ENCODE data around the gene CDH15. TPM values are rescaled to one million over a fixed set of nuclear protein-coding genes. Genes with fewer than 3 reads are reported as not detected.
A peak's percentile ranks its signal among the peaks of the same experiment; 100 is the strongest.

Gene CDH15
- total RNA-seq, 1 experiment from 2014 or later, result 0.46 TPM

DNA sequence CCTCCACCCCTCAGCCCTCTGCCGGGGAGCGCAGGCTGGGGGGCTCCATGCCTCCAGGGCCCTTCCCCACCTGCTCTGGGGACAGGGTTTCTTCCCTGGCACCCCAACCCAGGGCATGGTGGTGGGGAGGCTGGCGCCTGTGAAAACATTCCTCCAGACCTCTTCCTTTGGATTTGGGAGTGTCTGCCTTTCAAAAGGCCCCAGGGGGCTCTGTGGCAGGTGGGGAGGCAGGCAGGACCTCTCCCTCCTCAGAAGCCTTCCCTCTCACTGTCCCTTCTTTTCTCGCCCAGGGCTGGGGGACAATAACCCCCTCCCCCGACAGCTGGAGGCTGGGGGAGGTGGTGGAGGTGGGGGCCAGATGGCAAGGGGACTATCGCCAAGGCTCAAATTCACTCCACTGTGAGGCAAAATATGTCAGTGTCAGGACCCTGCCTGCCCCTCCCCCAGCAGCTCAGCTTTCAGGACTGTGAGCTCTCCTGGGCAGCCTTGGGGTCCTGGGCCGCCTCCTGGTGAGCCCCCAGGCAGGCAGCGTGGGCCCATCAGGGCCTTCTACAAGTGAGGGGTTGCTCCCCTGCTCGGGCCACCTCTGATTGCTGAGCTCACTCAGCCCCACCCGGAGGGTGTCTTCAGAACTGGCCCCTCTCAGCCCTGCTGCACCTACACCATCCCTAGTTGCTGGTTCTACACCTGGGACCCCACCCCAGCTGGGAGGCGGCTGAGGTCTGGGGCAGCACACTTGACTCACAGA is 1.8 kb downstream of the CDH15 start (continued):
- TF ChIP-seq JUN (CRISPR knock-in tag; IDR thresholded peaks at IDR 0.05), result no peak

DNA sequence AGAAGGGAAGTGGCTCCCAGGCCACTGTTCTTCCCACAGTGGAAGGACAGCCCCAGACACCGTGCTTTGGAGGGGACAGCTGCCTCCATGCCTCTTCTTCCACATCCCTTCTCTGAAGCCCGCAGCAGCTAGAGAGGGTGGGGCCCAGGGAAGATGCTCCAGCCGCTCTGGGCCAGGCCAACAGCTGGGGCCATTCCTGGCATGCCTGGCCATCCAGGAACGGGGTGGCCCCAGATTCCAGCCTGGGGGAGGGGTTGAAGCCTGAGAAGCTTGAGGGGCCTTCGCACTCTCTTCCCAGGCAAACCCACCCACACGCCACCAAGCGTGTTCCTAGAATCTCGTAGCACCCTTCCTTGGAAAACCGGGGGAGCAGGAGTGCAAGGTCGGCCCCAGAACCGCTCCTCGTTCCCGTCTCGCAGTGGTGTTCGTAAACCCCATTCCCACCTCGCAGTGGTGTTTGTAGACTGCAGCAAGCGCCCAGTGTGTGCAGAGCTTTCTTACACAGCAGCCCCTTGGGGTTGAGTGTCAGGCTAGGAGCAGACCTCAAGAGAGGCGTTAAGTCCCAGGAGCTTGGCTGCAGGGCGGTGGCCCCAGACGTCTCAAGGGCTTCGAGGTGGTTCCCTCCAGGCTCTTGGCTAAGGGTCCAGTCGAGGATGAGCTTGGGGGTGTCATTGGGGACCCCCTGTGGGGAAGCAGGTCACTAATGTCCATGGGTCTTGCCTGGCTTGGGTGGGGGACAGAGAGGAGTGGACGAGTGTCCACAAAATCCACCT is 2.7 kb downstream of the CDH15 start:
- peaks cover 12% of the 10 kb centered on the region for H3K4me1 Mint-ChIP-seq
- no peak overlapping the region for H3K4me3 Mint-ChIP-seq
- peak; percentile 49 for DNase-seq (ENCODE audit: low spot score)
- no peaks in the 10 kb centered on the region for H3K36me3 Mint-ChIP-seq
- no peak for TF ChIP-seq ZBTB21 (CRISPR knock-in tag; IDR thresholded peaks at IDR 0.05; ENCODE audit: borderline replicate concordance)
- TF ChIP-seq GTF2I (CRISPR knock-in tag; conservative IDR thresholded peaks at IDR 0.05), result no peak
- TF ChIP-seq CBFB (CRISPR knock-in tag; IDR thresholded peaks at IDR 0.05; ENCODE audit: low read depth), result no peak
- TF ChIP-seq, protein P1, sequence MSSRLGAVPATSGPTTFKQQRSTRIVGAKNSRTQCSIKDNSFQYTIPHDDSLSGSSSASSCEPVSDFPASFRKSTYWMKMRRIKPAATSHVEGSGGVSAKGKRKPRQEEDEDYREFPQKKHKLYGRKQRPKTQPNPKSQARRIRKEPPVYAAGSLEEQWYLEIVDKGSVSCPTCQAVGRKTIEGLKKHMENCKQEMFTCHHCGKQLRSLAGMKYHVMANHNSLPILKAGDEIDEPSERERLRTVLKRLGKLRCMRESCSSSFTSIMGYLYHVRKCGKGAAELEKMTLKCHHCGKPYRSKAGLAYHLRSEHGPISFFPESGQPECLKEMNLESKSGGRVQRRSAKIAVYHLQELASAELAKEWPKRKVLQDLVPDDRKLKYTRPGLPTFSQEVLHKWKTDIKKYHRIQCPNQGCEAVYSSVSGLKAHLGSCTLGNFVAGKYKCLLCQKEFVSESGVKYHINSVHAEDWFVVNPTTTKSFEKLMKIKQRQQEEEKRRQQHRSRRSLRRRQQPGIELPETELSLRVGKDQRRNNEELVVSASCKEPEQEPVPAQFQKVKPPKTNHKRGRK (CRISPR knock-in tag; IDR thresholded peaks at IDR 0.05; ENCODE audit: borderline replicate concordance), result no peak
- TF ChIP-seq CREB1 (CRISPR knock-in tag; IDR thresholded peaks at IDR 0.05), result no peak
- no peak for TF ChIP-seq ELF4 (CRISPR knock-in tag; IDR thresholded peaks at IDR 0.05; ENCODE audit: low read depth)
- TF ChIP-seq, protein P2, sequence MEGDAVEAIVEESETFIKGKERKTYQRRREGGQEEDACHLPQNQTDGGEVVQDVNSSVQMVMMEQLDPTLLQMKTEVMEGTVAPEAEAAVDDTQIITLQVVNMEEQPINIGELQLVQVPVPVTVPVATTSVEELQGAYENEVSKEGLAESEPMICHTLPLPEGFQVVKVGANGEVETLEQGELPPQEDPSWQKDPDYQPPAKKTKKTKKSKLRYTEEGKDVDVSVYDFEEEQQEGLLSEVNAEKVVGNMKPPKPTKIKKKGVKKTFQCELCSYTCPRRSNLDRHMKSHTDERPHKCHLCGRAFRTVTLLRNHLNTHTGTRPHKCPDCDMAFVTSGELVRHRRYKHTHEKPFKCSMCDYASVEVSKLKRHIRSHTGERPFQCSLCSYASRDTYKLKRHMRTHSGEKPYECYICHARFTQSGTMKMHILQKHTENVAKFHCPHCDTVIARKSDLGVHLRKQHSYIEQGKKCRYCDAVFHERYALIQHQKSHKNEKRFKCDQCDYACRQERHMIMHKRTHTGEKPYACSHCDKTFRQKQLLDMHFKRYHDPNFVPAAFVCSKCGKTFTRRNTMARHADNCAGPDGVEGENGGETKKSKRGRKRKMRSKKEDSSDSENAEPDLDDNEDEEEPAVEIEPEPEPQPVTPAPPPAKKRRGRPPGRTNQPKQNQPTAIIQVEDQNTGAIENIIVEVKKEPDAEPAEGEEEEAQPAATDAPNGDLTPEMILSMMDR (IDR thresholded peaks at IDR 0.05), result no peak
- TF ChIP-seq, protein P3, sequence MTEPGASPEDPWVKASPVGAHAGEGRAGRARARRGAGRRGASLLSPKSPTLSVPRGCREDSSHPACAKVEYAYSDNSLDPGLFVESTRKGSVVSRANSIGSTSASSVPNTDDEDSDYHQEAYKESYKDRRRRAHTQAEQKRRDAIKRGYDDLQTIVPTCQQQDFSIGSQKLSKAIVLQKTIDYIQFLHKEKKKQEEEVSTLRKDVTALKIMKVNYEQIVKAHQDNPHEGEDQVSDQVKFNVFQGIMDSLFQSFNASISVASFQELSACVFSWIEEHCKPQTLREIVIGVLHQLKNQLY (CRISPR knock-in tag; IDR thresholded peaks at IDR 0.05), result no peak
- no peak for TF ChIP-seq NFE2L1 (CRISPR knock-in tag; IDR thresholded peaks at IDR 0.05)
- TF ChIP-seq EMX1 (CRISPR knock-in tag; IDR thresholded peaks at IDR 0.05), result no peak
- TF ChIP-seq, protein P4, sequence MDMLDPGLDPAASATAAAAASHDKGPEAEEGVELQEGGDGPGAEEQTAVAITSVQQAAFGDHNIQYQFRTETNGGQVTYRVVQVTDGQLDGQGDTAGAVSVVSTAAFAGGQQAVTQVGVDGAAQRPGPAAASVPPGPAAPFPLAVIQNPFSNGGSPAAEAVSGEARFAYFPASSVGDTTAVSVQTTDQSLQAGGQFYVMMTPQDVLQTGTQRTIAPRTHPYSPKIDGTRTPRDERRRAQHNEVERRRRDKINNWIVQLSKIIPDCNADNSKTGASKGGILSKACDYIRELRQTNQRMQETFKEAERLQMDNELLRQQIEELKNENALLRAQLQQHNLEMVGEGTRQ (CRISPR knock-in tag; IDR thresholded peaks at IDR 0.05), result no peak
- TF ChIP-seq FOXP1 (CRISPR knock-in tag; IDR thresholded peaks at IDR 0.05; ENCODE audit: borderline replicate concordance), result no peak
- TF ChIP-seq, protein P5, sequence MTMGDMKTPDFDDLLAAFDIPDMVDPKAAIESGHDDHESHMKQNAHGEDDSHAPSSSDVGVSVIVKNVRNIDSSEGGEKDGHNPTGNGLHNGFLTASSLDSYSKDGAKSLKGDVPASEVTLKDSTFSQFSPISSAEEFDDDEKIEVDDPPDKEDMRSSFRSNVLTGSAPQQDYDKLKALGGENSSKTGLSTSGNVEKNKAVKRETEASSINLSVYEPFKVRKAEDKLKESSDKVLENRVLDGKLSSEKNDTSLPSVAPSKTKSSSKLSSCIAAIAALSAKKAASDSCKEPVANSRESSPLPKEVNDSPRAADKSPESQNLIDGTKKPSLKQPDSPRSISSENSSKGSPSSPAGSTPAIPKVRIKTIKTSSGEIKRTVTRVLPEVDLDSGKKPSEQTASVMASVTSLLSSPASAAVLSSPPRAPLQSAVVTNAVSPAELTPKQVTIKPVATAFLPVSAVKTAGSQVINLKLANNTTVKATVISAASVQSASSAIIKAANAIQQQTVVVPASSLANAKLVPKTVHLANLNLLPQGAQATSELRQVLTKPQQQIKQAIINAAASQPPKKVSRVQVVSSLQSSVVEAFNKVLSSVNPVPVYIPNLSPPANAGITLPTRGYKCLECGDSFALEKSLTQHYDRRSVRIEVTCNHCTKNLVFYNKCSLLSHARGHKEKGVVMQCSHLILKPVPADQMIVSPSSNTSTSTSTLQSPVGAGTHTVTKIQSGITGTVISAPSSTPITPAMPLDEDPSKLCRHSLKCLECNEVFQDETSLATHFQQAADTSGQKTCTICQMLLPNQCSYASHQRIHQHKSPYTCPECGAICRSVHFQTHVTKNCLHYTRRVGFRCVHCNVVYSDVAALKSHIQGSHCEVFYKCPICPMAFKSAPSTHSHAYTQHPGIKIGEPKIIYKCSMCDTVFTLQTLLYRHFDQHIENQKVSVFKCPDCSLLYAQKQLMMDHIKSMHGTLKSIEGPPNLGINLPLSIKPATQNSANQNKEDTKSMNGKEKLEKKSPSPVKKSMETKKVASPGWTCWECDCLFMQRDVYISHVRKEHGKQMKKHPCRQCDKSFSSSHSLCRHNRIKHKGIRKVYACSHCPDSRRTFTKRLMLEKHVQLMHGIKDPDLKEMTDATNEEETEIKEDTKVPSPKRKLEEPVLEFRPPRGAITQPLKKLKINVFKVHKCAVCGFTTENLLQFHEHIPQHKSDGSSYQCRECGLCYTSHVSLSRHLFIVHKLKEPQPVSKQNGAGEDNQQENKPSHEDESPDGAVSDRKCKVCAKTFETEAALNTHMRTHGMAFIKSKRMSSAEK (CRISPR knock-in tag; IDR thresholded peaks at IDR 0.05; ENCODE audit: borderline replicate concordance), result no peak
- no peak for TF ChIP-seq MYBL2 (CRISPR knock-in tag; IDR thresholded peaks at IDR 0.05)
- TF ChIP-seq, protein P6, sequence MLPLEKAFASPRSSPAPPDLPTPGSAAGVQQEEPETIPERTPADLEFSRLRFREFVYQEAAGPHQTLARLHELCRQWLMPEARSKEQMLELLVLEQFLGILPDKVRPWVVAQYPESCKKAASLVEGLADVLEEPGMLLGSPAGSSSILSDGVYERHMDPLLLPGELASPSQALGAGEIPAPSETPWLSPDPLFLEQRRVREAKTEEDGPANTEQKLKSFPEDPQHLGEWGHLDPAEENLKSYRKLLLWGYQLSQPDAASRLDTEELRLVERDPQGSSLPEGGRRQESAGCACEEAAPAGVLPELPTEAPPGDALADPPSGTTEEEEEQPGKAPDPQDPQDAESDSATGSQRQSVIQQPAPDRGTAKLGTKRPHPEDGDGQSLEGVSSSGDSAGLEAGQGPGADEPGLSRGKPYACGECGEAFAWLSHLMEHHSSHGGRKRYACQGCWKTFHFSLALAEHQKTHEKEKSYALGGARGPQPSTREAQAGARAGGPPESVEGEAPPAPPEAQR (CRISPR knock-in tag; IDR thresholded peaks at IDR 0.05), result no peak
- TF ChIP-seq, protein P7, sequence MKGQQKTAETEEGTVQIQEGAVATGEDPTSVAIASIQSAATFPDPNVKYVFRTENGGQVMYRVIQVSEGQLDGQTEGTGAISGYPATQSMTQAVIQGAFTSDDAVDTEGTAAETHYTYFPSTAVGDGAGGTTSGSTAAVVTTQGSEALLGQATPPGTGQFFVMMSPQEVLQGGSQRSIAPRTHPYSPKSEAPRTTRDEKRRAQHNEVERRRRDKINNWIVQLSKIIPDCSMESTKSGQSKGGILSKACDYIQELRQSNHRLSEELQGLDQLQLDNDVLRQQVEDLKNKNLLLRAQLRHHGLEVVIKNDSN (CRISPR knock-in tag; IDR thresholded peaks at IDR 0.05), result no peak
- POLR2A ChIA-PET, result interaction anchor here (1.6 kb wide), 1 partner anchor 25 kb away, joined by 4 read pairs; no protein-coding TSS in a partner anchor
- peaks cover 6% of the 10 kb centered on the region; the same call in 1 of the 2 replicates for H3K27me3 Mint-ChIP-seq (ENCODE audit: low read depth)
- CTCF ChIA-PET, result interaction anchor here (1.0 to 2.8 kb wide), 8 partner anchors 10 to 437 kb away, joined by 3 to 14 read pairs (median 5); partner anchors contain the start of gene APRT
- no peak for ATAC-seq
- no peak overlapping the region for H3K27ac Mint-ChIP-seq
- H3K9me3 Mint-ChIP-seq, result no peaks in the 10 kb centered on the region

Data from WTC11 (cell line).